Caki2 (cell line): ENCODE data around the gene MAPK14. TPM values are rescaled to one million over a fixed set of nuclear protein-coding genes. Genes with fewer than 3 reads are reported as not detected.
"Not testable (repeated sequence)": the region's sequence is repeated elsewhere in the genome, so short reads cannot be mapped to it uniquely, and the experiment has no call there.

ENCODE experiments used
- DNase-seq: peaks from one replicate; pipeline ENCODE4 v3.0.0-alpha.2; 2015; ENCODE audit warnings: low read depth
- in situ Hi-C: cut with HindIII; loops from 2 replicates; pipeline ENCODE4 v1.10.0; 2016; ENCODE audit warnings: low sequenced_read_pairs, low pct_unique_long_range_greater_than_20kb, mixed read lengths
- total RNA-seq: library from RNA; depleted of rRNA; stranded (reverse); fragments of >200 nt; shearing (Covaris generic); gene quantifications from 2 replicates; pipeline ENCODE4 v1.2.3, GENCODE V29; 2014; ENCODE audit warnings: low replicate concordance

Gene MAPK14
- total RNA-seq, 1 experiment from 2014 or later, result 27.0 TPM

DNA sequence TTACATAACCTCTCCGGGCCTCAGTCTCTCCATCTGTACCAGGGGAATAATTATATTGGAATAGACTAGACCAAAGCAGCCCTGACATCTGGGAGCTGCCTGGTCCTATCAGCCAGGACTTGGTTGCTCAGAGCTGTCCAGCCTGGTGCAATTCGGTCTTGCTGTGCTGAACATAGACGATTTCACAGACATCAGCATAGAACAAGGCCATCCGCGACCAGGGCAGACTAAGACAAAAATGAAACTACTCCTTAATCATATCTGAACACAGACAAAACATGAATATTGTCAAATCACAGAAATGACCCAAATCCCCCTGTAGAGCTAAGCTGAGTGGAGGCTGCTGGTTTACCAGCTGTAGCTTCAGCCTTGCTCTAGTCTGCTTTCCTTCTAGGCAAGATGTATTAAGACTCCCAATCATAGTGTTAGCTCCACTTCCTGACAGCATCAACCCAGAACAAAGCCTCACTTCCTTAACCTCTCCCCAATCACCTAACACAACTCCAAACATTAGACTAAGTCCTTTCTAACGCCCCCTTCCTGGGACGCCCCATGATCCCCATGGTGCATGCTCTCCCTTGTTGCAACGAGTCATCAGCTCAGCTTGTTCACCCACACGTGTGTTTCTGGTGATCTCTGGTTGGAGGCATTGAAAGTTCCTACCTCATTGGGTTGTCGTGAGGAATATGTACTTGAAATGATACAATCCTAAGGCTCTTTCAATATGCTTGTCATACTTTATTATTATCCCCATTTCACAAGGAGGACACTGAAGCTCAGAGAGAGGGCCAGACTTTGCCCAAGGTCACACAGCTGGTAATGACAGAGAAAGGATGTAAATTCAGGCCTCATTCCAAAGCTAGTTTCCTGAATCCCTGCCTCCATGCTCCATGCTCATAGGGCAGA, 99.2 kb downstream of the MAPK14 start:
- in situ Hi-C loops, result no loop called here
- no peak for DNase-seq

DNA sequence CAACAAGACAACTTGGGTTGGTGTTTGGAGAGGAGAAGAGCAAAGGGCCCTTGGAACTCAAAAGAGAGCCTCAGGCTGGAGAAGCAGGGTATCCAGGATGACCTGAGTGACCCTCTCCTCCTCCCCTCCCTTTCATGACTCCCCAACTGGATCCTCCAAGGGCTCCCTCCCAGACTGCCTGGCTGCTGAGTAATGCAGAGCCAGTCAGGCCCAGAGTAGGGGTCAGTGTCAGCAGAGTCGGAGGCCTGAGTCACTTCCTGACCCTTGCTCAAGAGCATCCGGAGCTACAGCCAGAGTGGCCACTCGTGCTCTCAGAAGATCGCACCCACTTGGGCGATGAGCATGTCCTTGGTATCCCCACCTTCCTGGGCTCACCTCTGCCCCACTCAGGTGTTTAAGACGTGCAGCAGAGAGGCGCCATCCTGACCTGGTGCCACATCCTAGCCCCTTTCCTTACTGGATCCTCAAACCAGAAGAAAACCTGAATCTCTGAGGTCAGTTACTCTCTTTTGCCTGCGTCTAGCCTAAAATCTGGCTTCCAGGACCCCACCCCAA, 99.9 kb downstream of the MAPK14 start:
- peak; percentile 43 for DNase-seq
- in situ Hi-C loops, result no loop called here

DNA sequence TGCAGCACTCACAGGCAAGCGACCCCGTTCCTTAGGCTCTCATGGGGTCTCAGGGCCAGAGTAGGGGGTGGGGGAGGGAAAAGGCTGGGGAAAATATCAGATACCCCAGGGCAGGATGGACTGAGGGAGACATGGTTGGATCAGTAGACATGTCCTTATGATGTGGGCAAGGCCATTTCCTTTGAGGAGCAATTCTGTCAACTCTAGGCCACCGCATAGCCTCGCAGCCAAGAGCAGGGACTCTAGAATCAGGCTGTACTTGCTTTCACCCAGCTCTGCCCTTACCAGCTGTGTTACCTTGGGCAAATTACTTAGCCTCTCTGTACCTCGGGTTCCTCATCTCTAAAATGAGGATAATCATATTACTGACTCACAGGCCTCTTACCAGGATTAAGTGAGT, 100.5 kb downstream of the MAPK14 start:
- in situ Hi-C loops, result no loop called here
- no peak for DNase-seq

DNA sequence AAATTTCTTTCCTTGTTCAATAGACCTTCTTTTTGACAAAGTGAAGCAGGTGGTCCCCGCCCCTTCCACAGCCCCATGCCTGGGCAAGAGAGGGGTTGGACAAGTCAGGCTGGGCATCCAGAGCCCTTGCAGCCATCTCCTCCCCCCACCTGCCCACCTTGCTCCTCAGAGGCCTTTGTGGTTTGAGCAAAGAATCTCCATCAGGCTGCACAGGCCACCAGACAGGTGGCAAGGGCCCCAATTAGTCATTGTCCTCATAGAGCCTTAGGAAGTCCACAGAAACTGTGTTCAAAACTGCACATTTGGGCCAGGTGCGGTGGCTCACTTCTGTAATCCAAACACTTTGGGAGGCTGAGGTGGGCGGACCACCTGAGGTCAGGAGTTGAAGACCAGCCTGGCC, 101.2 kb downstream of the MAPK14 start:
- no peak for DNase-seq
- in situ Hi-C loops, result no loop called here

DNA sequence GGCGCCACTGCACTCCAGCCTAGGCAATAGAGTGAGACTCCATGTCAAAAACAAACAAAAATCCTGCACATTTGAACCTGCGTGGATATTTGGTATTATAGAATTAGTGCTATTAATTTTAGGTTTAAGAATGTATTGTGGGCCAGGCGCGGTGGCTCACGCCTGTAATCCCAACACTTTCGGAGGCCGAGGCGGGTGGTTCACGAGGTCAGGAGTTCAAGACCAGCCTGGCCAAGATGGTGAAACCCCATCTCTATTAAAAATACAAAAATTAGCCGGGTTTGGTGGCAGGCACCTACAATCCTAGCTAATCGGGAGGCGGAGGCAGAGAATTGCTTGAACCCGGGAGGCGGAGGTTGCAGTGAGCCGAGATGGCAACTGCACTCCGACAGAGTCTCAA, 101.7 kb downstream of the MAPK14 start:
- in situ Hi-C loops, DNase-seq: not testable (repeated sequence)

DNA sequence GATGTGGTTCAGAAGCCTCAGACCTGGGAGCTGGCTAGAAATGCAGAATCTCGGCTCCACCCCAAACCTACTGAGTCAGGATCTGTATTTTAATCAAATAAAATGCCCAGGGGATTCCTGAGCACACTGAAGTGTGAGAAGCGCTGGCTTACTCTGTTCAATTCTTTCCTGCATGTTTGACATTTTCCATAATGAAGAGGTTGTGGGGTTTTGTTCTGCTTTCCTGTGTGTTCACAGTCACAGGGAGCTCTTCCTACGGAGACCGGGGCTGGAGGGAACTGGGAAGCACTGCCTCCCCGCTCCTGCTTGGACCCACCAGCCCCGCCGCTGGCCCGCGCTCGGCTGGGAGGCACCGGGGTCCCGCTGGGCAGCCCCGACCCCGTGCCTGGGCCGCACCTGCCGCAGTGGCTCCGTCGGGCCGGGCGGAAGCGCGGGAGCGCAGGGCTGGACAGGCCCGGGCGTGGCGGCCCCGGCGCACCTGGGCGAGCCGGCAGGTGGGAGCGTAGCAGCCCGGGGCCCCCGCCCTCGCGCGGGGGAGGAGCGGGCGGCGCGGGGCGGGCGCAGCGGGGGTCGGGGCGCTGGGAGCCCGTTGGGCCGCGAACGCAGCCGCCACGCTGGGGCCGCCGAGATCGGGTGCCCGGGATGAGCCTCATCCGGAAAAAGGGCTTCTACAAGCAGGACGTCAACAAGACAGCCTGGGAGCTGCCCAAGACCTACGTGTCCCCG, 102.5 kb downstream of the MAPK14 start, which contains the start of gene MAPK13:
Gene MAPK13, plus strand, starts transcription at position 573 of the 726 bp plus-strand sequence. Its CDS starts 70 bp downstream, at position 643.
- no peak for DNase-seq
- in situ Hi-C loops, result no loop called here

DNA sequence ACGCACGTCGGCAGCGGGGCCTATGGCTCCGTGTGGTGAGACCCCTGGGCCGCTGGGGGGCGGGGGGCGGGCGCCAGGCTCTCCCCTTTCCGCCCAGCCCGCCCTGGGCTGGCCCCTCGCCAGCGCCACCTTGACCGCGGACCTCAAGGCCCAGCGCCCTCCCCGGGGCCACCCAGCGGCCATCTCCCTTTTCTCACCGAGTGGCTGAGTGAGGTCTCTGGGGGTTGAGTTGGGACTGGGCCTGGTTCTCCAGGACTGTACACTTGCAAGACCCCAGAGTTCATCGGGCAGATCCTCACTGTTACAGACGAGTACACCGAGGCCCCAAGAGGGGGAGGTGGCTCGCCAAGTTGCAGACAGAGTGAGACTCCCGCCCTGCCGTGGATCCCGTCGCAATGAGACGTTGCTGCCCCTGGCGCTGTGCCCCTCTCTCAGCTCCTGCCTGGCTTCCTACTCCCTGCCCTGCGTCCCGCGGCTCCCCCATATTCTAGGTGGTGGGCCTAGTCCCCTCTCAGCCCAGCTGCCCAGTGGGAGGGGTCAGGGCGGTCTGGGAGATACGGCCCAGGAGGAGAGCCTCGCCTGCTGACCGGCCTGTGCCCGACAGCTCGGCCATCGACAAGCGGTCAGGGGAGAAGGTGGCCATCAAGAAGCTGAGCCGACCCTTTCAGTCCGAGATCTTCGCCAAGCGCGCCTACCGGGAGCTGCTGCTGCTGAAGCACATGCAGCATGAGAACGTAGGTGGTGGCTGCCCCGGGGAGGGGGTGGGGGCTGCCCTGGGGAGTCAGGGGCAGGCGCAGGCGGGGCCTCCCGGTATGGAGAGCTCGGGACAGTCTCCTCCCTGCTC, 103.3 kb downstream of the MAPK14 start:
- in situ Hi-C loops, result no loop called here
- DNase-seq, result no peak

DNA sequence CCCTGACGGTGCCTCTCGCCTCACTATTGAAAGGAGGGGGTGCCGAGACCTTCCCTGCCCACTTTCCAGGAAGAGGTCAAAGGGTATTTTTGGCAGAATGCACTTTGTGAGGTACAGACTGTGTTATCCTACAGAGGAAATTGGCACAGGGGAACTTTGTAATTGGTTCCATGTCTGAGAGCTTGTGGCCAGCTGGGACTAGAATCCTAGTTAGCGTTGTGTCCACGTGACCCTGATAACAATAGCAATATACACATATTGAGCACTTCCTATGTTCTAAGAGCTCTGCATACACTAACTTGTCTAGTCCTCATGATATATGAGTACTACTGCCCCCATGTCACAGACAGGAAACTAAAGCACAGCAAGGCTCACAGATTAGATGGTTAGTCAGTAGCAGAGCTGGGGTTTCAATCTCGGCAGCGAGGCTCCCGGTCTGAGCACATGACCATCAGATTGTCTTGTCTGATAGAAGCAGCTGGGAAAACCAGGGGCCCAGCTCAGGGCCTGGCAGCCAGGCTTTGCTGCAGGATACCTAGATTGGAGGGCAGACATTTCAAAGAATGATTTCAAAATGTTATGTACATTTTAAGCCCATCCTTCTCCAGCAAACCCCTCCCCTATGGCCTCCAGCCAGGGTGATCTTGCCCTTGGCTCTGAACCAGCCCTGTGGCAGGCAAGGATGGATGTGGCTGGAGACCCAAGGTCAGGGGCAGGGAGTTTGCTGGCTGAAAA, 104.1 kb downstream of the MAPK14 start:
- DNase-seq, result no peak
- in situ Hi-C loops, result no loop called here

DNA sequence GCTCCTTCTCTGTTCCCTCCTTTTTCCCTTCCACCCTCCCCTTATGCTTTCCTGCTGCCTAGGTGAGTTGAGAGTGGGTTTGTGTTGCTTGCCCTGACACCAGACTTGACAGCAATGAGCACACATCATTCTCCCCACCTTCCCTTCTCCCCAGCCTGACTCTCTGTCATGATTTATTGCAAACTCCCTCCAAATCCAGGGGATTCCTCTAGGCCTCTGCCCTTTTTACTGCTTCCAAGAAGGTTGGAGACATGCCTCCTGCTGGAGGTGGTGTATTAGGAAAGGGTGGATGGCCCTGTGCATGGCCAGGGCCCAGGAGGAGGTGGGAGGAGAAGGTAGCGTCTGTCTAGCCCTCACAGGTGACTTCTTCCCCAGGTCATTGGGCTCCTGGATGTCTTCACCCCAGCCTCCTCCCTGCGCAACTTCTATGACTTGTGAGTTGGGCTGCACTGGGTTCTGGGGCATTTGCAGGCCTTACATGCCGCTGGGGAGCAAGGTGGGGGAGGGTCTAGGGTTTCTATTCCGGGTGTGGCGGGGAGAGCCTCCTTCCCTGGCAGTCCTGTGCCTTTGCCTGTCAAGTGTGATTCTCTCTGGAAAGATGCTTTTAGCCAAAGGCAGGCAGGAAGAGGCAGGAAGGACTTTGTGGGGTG, 104.8 kb downstream of the MAPK14 start:
- DNase-seq, result no peak
- in situ Hi-C loops, result no loop called here

DNA sequence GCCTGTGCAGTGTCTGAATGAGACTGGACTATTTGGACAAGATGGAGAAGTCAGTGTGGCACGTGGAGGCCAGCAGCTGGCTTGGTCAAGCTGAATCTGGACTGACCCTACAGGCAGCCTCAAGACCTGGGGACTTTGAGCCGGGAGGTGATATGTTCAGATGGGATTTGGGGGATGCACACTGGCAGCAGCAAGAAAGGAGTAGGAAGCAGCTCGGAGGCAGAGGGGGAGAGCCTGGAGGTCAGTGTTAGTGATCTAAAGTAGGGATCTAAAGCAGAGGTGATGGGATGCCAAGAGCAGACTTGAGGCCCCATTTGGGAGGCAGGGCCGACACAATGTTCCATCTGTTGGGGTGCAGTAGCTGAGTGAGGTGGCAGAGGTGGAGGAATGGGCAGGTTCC, 105.5 kb downstream of the MAPK14 start:
- DNase-seq, result no peak
- in situ Hi-C loops, result no loop called here

DNA sequence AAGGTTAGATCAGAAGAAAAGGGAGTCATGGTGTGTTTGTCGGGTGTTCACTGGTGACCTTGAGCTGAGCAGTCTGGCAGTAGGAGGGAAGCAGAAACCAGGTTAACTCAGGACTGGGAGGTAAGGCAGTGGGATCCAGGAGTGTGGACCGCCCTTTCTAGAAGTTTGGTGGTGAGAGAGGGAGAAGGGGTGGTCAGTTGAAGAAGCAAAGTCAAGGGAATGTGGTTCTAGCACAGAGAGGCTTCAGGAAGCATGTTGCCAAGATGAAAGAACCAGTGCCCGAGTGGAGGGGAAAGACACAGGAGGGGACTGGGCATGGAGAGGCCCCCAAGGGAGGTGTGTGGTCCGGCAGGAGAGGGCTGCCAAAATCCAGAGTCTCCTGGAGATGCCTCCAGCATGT, 106.3 kb downstream of the MAPK14 start:
- in situ Hi-C loops, result no loop called here
- DNase-seq, result no peak

DNA sequence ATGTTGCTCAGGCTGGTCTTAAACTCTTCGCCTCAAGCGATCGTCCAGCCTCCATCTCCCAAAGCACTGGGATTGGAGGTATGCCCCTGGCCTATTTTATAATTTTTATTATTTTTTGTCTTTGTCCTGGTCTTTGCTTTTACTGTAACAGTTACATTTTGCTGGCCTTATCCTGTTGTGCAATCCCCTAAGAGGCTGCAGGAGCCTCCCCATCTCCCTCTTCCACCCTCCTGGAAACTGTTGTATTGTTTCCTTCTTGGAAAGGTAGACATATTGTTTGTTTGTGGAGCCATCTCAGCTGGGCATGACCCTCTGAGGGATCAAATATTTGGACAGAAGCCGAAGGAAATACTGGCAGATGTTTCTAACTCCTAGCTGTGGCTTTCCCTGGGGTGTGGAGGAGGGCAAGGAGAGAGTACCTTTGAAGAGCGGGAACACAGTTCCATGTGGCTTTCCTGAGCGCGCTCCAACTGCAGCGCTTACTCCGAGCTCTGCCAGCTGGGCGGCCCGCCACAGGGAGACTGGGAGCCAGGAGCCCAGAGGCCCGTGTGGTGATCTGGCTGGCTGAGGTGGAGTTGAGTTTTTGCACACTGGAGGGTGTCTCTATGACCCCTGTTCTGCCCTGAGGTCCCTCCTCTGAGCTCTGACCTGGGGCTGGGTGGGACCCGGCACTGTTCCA, 107.6 kb downstream of the MAPK14 start:
- no peak for DNase-seq
- in situ Hi-C loops, result no loop called here

DNA sequence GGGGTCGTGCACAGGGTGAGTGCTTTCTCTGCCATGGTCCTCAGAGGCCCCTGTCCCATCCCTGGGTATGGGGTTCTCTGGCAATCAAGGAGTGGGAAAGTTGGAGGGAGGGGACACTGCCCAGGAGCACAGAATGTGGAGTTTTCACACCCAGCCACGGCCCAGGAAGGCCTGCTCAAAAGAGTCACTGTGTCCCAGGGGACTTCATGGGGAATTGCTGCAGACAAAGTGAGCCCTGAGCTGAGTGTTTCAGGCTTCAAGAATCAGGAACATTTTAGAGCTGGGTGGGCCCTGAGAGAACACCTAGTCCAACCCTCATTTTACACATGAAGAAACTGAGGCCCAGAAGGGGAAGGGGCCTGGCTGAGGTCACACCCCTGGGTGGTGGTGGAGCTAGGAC, 108.4 kb downstream of the MAPK14 start:
- DNase-seq, result no peak
- in situ Hi-C loops, result no loop called here

DNA sequence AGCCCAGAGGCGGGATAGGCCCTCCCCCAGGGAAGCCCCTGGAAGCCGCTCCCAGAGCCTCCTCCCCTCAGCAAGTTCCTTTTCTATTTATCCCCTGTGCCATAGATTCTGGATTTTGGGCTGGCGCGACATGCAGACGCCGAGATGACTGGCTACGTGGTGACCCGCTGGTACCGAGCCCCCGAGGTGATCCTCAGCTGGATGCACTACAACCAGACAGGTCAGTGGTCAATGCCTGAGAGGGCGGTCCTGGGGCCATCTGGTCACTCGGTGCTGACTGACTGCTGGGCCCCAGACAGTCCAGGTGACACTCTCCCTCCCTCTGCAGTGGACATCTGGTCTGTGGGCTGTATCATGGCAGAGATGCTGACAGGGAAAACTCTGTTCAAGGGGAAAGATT, 108.9 kb downstream of the MAPK14 start:
- DNase-seq, result no peak
- in situ Hi-C loops, result no loop called here

DNA sequence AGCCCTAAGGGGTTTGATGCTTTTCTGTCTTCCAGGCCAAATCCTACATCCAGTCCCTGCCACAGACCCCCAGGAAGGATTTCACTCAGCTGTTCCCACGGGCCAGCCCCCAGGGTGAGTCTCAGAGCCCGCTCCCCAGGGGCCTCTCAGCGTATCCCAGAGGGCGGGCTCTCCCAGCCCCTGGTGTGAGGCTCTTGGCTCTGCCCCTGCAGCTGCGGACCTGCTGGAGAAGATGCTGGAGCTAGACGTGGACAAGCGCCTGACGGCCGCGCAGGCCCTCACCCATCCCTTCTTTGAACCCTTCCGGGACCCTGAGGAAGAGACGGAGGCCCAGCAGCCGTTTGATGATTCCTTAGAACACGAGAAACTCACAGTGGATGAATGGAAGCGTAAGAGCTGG, 111.1 kb downstream of the MAPK14 start:
- in situ Hi-C loops, result no loop called here
- no peak for DNase-seq

DNA sequence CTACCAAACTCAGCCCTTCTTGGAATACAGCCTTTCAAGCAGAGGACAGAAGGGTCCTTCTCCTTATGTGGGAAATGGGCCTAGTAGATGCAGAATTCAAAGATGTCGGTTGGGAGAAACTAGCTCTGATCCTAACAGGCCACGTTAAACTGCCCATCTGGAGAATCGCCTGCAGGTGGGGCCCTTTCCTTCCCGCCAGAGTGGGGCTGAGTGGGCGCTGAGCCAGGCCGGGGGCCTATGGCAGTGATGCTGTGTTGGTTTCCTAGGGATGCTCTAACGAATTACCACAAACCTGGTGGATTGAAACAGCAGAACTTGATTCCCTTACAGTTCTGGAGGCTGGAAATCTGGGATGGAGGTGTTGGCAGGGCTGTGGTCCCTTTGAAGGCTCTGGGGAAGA, 111.8 kb downstream of the MAPK14 start:
- in situ Hi-C loops, result no loop called here
- no peak for DNase-seq
